Dermis microvascular lymphatic vessel endothelial cell (primary cell): ENCODE measurements around the gene PIKFYVE. TPM values are rescaled to one million over a fixed set of nuclear protein-coding genes. Genes with fewer than 3 reads are reported as not detected.
A peak's percentile ranks its signal among the peaks of the same experiment; 100 is the strongest.
"Not testable (repeated sequence)": the region's sequence is repeated elsewhere in the genome, so short reads cannot be mapped to it uniquely, and the experiment has no call there.

ENCODE experiments used
- DNase-seq, 2 donors: peaks; one replicate each; pipeline versions ENCODE4 v3.0.0 to v3.0.0-alpha.2; 2010; ENCODE audit warnings: low read depth in 2 of 2
- total RNA-seq: library from RNA; depleted of rRNA; stranded (reverse); fragments of >200 nt; gene quantifications from 2 replicates; pipeline ENCODE4 v1.2.1, GENCODE V29; 2014

Gene PIKFYVE
- 19.3 and 24.5 TPM in 2 replicates for total RNA-seq

GRCh38 chr2:208265801-208266552, at the start of gene PIKFYVE:
TSS of gene PIKFYVE (plus strand) at chr2:208266255. CDS start at chr2:208271520, 5,265 bp downstream.
- DNase-seq: peak; percentile 84 to 96

- DNase-seq: not testable (repeated sequence)
Measured at GRCh38 chr2:208221873-208222272, 44.2 kb upstream of the PIKFYVE start.

- no peak for DNase-seq
Measured at GRCh38 chr2:208222351-208222750, 43.7 kb upstream of the PIKFYVE start.

- no peak for DNase-seq
Measured at GRCh38 chr2:208224802-208225201, 41.3 kb upstream of the PIKFYVE start.

- DNase-seq: no peak
Measured at GRCh38 chr2:208227581-208228232, 38.3 kb upstream of the PIKFYVE start.

GRCh38 chr2:208228476-208228875, 37.6 kb upstream of the PIKFYVE start:
- DNase-seq: peak in 1 of 2 donors; percentile 63

- DNase-seq: no peak
Measured at GRCh38 chr2:208234786-208235185, 31.3 kb upstream of the PIKFYVE start.

GRCh38 chr2:208235860-208236259, 30.2 kb upstream of the PIKFYVE start:
- no peak for DNase-seq

- no peak for DNase-seq
Measured at GRCh38 chr2:208239770-208240493, 26.1 kb upstream of the PIKFYVE start.

GRCh38 chr2:208240619-208241209, 25.3 kb upstream of the PIKFYVE start:
- DNase-seq: no peak

GRCh38 chr2:208244422-208244821, 21.6 kb upstream of the PIKFYVE start:
- DNase-seq: no peak

GRCh38 chr2:208245746-208246145, 20.3 kb upstream of the PIKFYVE start:
- no peak for DNase-seq

GRCh38 chr2:208248601-208249000, 17.5 kb upstream of the PIKFYVE start:
- no peak for DNase-seq

- DNase-seq: no peak
Measured at GRCh38 chr2:208249296-208249695, 16.8 kb upstream of the PIKFYVE start.

GRCh38 chr2:208250388-208250787, 15.7 kb upstream of the PIKFYVE start:
- DNase-seq: peak in 1 of 2 donors; percentile 23

GRCh38 chr2:208251098-208251497, 15.0 kb upstream of the PIKFYVE start:
- DNase-seq: no peak

GRCh38 chr2:208252716-208253492, 13.2 kb upstream of the PIKFYVE start:
- no peak for DNase-seq

GRCh38 chr2:208253600-208254117, 12.4 kb upstream of the PIKFYVE start:
- peak in 1 of 2 donors; percentile 3 for DNase-seq

GRCh38 chr2:208254118-208254870, 11.8 kb upstream of the PIKFYVE start:
- peak; percentile 26 to 78 for DNase-seq
